HG02981 (cell line): Measurements from ENCODE around the gene SCN7A.
A peak's percentile ranks its signal among the peaks of the same experiment; 100 is the strongest.

ENCODE experiments used
- ATAC-seq: cut with Tn5 transposase; IDR thresholded peaks from one replicate; pipeline ENCODE4 v1.9.1; 2021; ENCODE audit warnings: mild to moderate bottlenecking, moderate library complexity; ENCODE audit not compliant: unreplicated experiment

The SCN7A gene

GRCh38 chr2:166404831-166405568, 89.0 kb downstream of the SCN7A start:
- no peak for ATAC-seq

GRCh38 chr2:166394245-166394644, 99.8 kb downstream of the SCN7A start:
- ATAC-seq, result no peak

- ATAC-seq, result no peak
Measured at GRCh38 chr2:166393008-166393407, 101.0 kb downstream of the SCN7A start.

GRCh38 chr2:166388481-166389070, 105.5 kb downstream of the SCN7A start:
- no peak for ATAC-seq

- no peak for ATAC-seq
Measured at GRCh38 chr2:166385313-166385712, 108.7 kb downstream of the SCN7A start.

- no peak for ATAC-seq
Measured at GRCh38 chr2:166384774-166385173, 109.3 kb downstream of the SCN7A start.

GRCh38 chr2:166382448-166382847, 111.6 kb downstream of the SCN7A start:
- ATAC-seq, result no peak

- ATAC-seq, result no peak
Measured at GRCh38 chr2:166380615-166381014, 113.4 kb downstream of the SCN7A start.

- no peak for ATAC-seq
Measured at GRCh38 chr2:166376873-166377272, 117.2 kb downstream of the SCN7A start.

- ATAC-seq, result no peak
Measured at GRCh38 chr2:166376488-166376828, 117.6 kb downstream of the SCN7A start.

GRCh38 chr2:166375736-166376487, 118.1 kb downstream of the SCN7A start, which contains the start of gene SCN9A:
SCN9A (minus strand) TSS chr2:166375944; CDS start chr2:166311756, 64,188 bp downstream.
- ATAC-seq, result peak; percentile 58

- peak; percentile 31 for ATAC-seq
Measured at GRCh38 chr2:166375195-166375735, 118.8 kb downstream of the SCN7A start.

- no peak for ATAC-seq
Measured at GRCh38 chr2:166373951-166374350, 120.1 kb downstream of the SCN7A start.

- ATAC-seq, result no peak
Measured at GRCh38 chr2:166373539-166373938, 120.5 kb downstream of the SCN7A start.

GRCh38 chr2:166373105-166373504, 120.9 kb downstream of the SCN7A start:
- ATAC-seq, result no peak

GRCh38 chr2:166372046-166372445, 122.0 kb downstream of the SCN7A start:
- no peak for ATAC-seq

GRCh38 chr2:166365803-166366420, 128.1 kb downstream of the SCN7A start:
- ATAC-seq, result no peak

- ATAC-seq, result no peak
Measured at GRCh38 chr2:166365239-166365638, 128.8 kb downstream of the SCN7A start.

- no peak for ATAC-seq
Measured at GRCh38 chr2:166364476-166365161, 129.4 kb downstream of the SCN7A start.

- no peak for ATAC-seq
Measured at GRCh38 chr2:166361351-166362153, 132.5 kb downstream of the SCN7A start.
